HG02981 (cell line): ENCODE data around the gene FIGNL2.

ENCODE experiments used
- ATAC-seq: cut with Tn5 transposase; IDR thresholded peaks from one replicate; pipeline ENCODE4 v1.9.1; 2021; ENCODE audit warnings: mild to moderate bottlenecking, moderate library complexity; ENCODE audit not compliant: unreplicated experiment

Gene FIGNL2

GRCh38 chr12:51860986-51861385 is 12.5 kb upstream of the FIGNL2 start:
- ATAC-seq = no peak

- ATAC-seq = no peak
Measured at GRCh38 chr12:51855586-51856428, 7.3 kb upstream of the FIGNL2 start.

GRCh38 chr12:51852404-51853137 is 4.1 kb upstream of the FIGNL2 start:
- no peak for ATAC-seq

GRCh38 chr12:51851413-51852124 is 3.1 kb upstream of the FIGNL2 start:
- ATAC-seq = no peak

GRCh38 chr12:51850965-51851299 is 2.4 kb upstream of the FIGNL2 start:
- ATAC-seq = no peak

GRCh38 chr12:51850081-51850964 is 1.8 kb upstream of the FIGNL2 start:
- no peak for ATAC-seq

GRCh38 chr12:51848841-51849735 is 570 bp upstream of the FIGNL2 start:
- no peak for ATAC-seq

- no peak for ATAC-seq
Measured at GRCh38 chr12:51847643-51848325, 734 bp downstream of the FIGNL2 start.

- ATAC-seq = no peak
Measured at GRCh38 chr12:51846911-51847642, 1.4 kb downstream of the FIGNL2 start.

- ATAC-seq = no peak
Measured at GRCh38 chr12:51846271-51846691, 2.2 kb downstream of the FIGNL2 start.

GRCh38 chr12:51845482-51845881 is 3.0 kb downstream of the FIGNL2 start:
- ATAC-seq = no peak

- ATAC-seq = no peak
Measured at GRCh38 chr12:51844854-51845253, 3.7 kb downstream of the FIGNL2 start.

GRCh38 chr12:51841727-51842126 is 6.8 kb downstream of the FIGNL2 start:
- no peak for ATAC-seq

GRCh38 chr12:51840966-51841365 is 7.6 kb downstream of the FIGNL2 start:
- no peak for ATAC-seq

- no peak for ATAC-seq
Measured at GRCh38 chr12:51839310-51839947, 9.1 kb downstream of the FIGNL2 start.

GRCh38 chr12:51838762-51839161 is 9.8 kb downstream of the FIGNL2 start:
- no peak for ATAC-seq

- no peak for ATAC-seq
Measured at GRCh38 chr12:51838036-51838435, 10.5 kb downstream of the FIGNL2 start.

GRCh38 chr12:51837286-51837685 is 11.2 kb downstream of the FIGNL2 start:
- no peak for ATAC-seq
